Rectal smooth muscle tissue (tissue), 1 donor: ENCODE data around the gene TMEM200B.
A peak's percentile ranks its signal among the peaks of the same experiment; 100 is the strongest.

Source experiments
- H3K27ac ChIP-seq: one replicate; pipeline ENCODE4 v1.7.0; 2013; ENCODE audit warnings: low read depth, low read length, inconsistent platforms
- H3K27me3 ChIP-seq: one replicate; pipeline ENCODE4 v1.7.0; 2013; ENCODE audit warnings: low read length; ENCODE audit not compliant: control insufficient read depth, insufficient read depth
- H3K36me3 ChIP-seq: one replicate; pipeline ENCODE4 v1.7.0; 2013; ENCODE audit warnings: low read length; ENCODE audit not compliant: control insufficient read depth, insufficient read depth
- H3K4me1 ChIP-seq: one replicate; pipeline ENCODE4 v1.7.0; 2013; ENCODE audit warnings: low read length; ENCODE audit not compliant: control insufficient read depth, insufficient read depth
- H3K4me3 ChIP-seq: one replicate; pipeline ENCODE4 v1.7.0; 2013; ENCODE audit warnings: low read length
- H3K9ac ChIP-seq: one replicate; pipeline ENCODE4 v1.7.0; 2013; ENCODE audit warnings: low read length

The TMEM200B gene

GRCh38 chr1:29129916-29130315, 6.2 kb upstream of the TMEM200B start:
- Histone ChIP-seq H3K9ac (no peak overlapping the region), H3K36me3 (no peaks in the 10 kb centered on the region), H3K4me3 (no peak overlapping the region), H3K4me1 (peaks cover 9% of the 10 kb centered on the region), H3K27ac (no peak overlapping the region), H3K27me3 (peaks cover 5% of the 10 kb centered on the region)

DNA sequence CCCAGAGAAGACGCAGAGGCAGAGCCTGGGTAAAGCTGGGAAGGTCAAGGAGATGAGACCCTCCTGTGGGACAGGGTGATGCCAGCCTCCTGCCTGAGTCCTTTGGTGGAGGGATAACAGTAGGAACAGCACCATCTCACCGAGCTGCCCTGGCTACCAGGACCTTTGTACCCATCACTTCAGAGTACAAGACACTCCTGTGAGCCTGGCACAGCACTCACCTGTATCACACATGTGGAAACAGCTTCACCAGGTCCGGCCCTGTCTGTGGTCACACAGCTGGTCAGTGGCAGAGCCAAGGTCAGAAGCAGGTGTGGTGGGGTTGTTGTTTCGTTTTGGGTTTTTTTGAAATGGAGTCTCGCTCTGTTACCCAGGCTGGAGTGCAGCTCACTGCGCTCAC, 5.0 kb upstream of the TMEM200B start:
- no peak overlapping the region for H3K4me3 ChIP-seq
- no peak overlapping the region for H3K9ac ChIP-seq
- H3K36me3 ChIP-seq, result no peaks in the 10 kb centered on the region
- H3K27me3 ChIP-seq, result peaks cover 11% of the 10 kb centered on the region
- no peak overlapping the region for H3K27ac ChIP-seq
- H3K4me1 ChIP-seq, result peaks cover 9% of the 10 kb centered on the region

GRCh38 chr1:29126198-29126597, 2.5 kb upstream of the TMEM200B start:
- Histone ChIP-seq H3K4me3 (no peak overlapping the region), H3K27ac (no peak overlapping the region), H3K9ac (no peak overlapping the region), H3K4me1 (peaks cover 9% of the 10 kb centered on the region), H3K27me3 (peaks cover 11% of the 10 kb centered on the region), H3K36me3 (no peaks in the 10 kb centered on the region)

DNA sequence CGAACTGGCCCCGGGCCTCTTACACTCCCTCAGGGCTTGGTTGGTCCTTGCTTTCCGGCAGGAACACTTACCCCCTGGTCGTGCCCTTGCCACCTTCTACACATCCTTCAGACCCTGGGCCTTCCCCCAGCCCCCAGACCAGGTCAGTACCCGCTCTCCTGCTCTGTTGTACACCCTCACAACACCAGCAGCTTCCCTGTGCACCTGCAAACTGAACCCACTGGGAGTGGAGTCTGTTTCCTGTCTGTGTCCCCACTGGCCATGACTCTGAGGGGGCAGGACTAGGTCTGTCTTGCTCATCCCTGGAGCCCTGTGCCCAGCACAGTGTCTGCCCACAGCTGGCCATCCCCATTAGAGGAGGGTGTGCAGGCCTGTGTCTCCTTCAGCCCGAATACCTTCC, 2.1 kb upstream of the TMEM200B start:
- Histone ChIP-seq H3K36me3 (no peaks in the 10 kb centered on the region), H3K27me3 (peaks cover 11% of the 10 kb centered on the region), H3K9ac (no peak overlapping the region), H3K4me1 (peaks cover 9% of the 10 kb centered on the region), H3K4me3 (peak overlapping the region; percentile 7), H3K27ac (peak overlapping the region; percentile 98)

DNA sequence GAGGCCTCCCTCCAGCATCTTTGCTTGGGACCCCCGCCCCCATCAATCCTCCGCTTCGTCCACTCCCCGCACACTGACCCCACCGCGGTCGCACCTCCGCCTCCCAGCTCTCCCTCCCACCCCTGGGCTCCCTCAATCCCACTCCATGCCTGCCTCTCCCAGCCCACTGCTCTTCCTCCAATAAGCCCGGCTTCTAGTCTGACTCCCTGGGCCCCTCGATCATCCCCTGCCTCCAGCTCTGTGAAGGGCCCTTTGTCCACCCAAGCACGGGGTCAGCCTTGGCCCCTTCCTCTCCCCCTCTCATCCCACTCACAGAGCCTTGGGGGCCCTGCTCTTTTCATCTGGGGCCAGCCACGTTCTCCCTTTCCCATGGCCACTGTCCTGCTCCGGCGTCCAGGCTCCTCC, 1.5 kb upstream of the TMEM200B start:
- H3K27me3 ChIP-seq, result peaks cover 11% of the 10 kb centered on the region
- peak overlapping the region; percentile 82 for H3K4me3 ChIP-seq
- peak overlapping the region; percentile 86 for H3K9ac ChIP-seq
- no peaks in the 10 kb centered on the region for H3K36me3 ChIP-seq
- H3K27ac ChIP-seq, result peak overlapping the region; percentile 98
- peaks cover 12% of the 10 kb centered on the region for H3K4me1 ChIP-seq

GRCh38 chr1:29124366-29125236, 898 bp upstream of the TMEM200B start:
- peaks cover 11% of the 10 kb centered on the region for H3K27me3 ChIP-seq
- H3K4me1 ChIP-seq, result peaks cover 15% of the 10 kb centered on the region
- H3K9ac ChIP-seq, result peak overlapping the region; percentile 86
- peak overlapping the region; percentile 82 for H3K4me3 ChIP-seq
- H3K36me3 ChIP-seq, result no peaks in the 10 kb centered on the region
- H3K27ac ChIP-seq, result peak overlapping the region; percentile 98

DNA sequence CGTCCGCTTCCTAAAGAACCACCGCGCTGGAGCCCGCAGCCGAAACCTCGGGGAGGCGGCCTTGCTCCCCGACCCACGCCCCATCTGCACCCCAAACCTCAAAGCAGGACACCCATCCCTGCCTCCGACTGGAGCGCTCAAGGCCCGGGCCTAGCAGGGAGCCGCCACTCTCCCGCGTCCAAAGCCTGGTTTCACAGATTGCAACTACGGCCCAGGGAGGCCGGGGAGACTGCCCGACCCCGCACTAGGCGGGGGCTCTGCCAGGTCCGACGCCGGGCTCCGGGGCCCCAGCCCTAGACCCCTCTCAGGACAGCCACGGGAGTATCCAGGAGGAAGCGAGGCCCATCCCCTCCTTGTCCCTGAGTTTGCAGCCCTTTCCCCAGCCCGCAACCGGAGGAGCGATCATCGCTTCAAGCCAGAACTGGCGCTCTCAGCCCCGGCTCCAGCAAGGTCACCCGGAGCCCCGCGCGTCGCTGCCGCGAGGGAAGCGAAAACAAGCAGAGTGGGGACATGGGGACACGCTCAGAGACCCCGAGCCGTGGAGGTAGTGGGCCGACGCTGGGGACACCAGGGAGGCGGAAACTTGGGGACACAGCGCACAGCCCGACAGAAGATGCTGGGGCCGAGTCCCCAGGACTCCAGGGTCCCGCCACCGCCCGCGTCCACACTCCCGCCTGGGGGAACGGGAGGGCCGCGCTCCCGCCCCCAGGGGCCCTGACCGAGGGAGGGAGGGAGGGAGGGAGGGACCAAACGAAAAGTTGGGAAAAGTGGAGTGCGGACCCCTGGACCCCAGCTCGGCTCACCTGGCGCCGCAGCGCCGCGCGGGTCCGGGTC, 433 bp downstream of the TMEM200B start:
- Histone ChIP-seq H3K36me3 (no peaks in the 10 kb centered on the region), H3K27ac (peak overlapping the region; percentile 98), H3K27me3 (peaks cover 11% of the 10 kb centered on the region), H3K4me1 (peaks cover 22% of the 10 kb centered on the region), H3K4me3 (peak overlapping the region; percentile 82), H3K9ac (peak overlapping the region; percentile 83)

DNA sequence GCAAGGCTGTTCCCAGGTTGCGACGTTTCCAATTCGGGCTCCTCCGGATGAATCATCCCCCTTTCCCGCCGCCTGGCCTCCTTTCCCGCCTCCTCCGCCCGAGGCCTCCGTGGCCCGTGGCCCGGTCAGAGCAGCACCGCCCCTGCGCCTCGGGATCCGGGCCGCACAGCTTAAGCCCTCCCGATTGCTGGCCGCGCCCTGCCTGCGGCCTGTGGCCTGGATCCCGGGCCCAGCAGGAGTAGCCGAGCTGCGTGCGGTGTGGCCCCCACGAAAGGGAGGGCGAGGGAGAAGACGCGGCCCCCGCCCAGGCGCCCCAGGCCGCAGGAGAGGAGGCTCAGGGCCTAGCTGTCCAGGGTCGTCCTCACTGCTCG, 1.0 kb downstream of the TMEM200B start:
- Histone ChIP-seq H3K27ac (peak overlapping the region; percentile 98), H3K36me3 (no peaks in the 10 kb centered on the region), H3K4me3 (peak overlapping the region; percentile 82), H3K4me1 (peaks cover 22% of the 10 kb centered on the region), H3K27me3 (peaks cover 11% of the 10 kb centered on the region), H3K9ac (peak overlapping the region; percentile 83)

GRCh38 chr1:29121936-29122681, 1.6 kb downstream of the TMEM200B start:
- H3K27me3 ChIP-seq, result peaks cover 11% of the 10 kb centered on the region
- peaks cover 22% of the 10 kb centered on the region for H3K4me1 ChIP-seq
- H3K9ac ChIP-seq, result peak overlapping the region; percentile 73
- peak overlapping the region; percentile 98 for H3K27ac ChIP-seq
- peak overlapping the region; percentile 82 for H3K4me3 ChIP-seq
- no peaks in the 10 kb centered on the region for H3K36me3 ChIP-seq

DNA sequence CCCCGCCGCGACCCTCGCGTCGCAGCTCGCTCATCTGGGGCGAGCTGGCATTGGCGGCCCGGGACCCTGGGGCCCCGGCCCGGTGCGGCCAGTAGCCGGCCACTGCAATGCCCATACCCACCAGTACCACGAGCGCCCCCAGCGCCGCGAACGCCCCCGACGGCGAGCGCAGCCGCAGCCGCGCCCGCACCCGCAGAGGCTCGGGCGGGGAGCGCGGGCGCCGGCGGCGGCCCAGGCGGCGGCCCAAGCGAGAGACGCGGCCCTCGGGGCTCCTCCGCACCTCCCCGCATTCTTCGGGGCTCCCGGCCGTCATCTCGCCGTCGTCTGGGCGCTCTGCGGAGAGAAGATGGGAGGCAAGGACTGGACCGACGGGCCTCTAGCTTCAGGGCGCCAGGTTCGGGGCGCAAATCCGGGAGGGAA, 2.2 kb downstream of the TMEM200B start:
- H3K36me3 ChIP-seq, result no peaks in the 10 kb centered on the region
- H3K27me3 ChIP-seq, result peaks cover 11% of the 10 kb centered on the region
- peak overlapping the region; percentile 98 for H3K27ac ChIP-seq
- H3K4me3 ChIP-seq, result peak overlapping the region; percentile 82
- peak overlapping the region; percentile 21 for H3K9ac ChIP-seq
- H3K4me1 ChIP-seq, result peaks cover 22% of the 10 kb centered on the region

- Histone ChIP-seq H3K36me3 (no peaks in the 10 kb centered on the region), H3K9ac (no peak overlapping the region), H3K4me3 (peak overlapping the region; percentile 82), H3K4me1 (peaks cover 21% of the 10 kb centered on the region), H3K27me3 (peaks cover 9% of the 10 kb centered on the region), H3K27ac (peak overlapping the region; percentile 98)
Observed at GRCh38 chr1:29120947-29121485, 2.7 kb downstream of the TMEM200B start.

DNA sequence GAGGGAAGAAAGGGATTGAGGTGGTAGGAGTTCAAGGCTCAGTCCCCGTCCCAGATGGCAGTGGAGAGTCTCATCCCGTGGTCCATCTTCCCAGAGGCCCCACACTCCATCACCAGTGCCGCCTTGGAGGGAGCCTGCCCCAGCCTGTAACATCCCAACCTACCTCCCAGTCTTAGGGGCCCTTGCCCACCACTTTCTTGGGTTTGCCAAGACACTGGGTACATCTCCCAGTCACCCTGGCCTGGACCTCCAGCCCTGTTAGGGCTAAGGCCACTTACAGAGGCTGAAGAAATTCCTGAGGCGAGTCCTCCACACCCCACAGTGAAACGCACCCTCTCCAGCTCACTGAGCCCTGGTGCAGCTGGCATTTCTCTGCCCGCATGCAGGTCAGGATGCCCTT, 3.3 kb downstream of the TMEM200B start:
- peaks cover 7% of the 10 kb centered on the region for H3K27me3 ChIP-seq
- peaks cover 15% of the 10 kb centered on the region for H3K4me1 ChIP-seq
- peaks cover under 1% of the 10 kb centered on the region for H3K36me3 ChIP-seq
- no peak overlapping the region for H3K4me3 ChIP-seq
- H3K27ac ChIP-seq, result peak overlapping the region; percentile 98
- no peak overlapping the region for H3K9ac ChIP-seq
